Tibial nerve (tissue), 4 donors: ENCODE measurements around the gene GGA3. TPM values are rescaled to one million over a fixed set of nuclear protein-coding genes. Genes with fewer than 3 reads are reported as not detected.

Experiments used
- DNase-seq, 2 donors: peaks; one replicate each; pipeline ENCODE4 v3.0.0-alpha.2; 2019; ENCODE audit warnings: low spot score in 2 of 2
- H3K27ac ChIP-seq, 4 donors: fragments of 200-600 bp; sonication (generic) in 3 of 4; one replicate each; pipeline ENCODE4 v1.5.1; 2017 to 2019; ENCODE audit warnings: mild to moderate bottlenecking in 1 of 4
- H3K27me3 ChIP-seq, 2 donors: fragments of 200-600 bp; sonication (generic) in 1 of 2; one replicate each; pipeline versions ENCODE4 v1.5.1 to v1.6.0; 2017 to 2019
- H3K36me3 ChIP-seq, 3 donors: fragments of 200-600 bp; sonication (generic); one replicate each; pipeline ENCODE4 v1.5.1; 2018 to 2019
- H3K4me1 ChIP-seq, 4 donors: fragments of 200-600 bp; sonication (generic) in 3 of 4; one replicate each; pipeline ENCODE4 v1.5.1; 2017 to 2019
- H3K4me3 ChIP-seq, 4 donors: fragments of 200-600 bp; sonication (generic) in 3 of 4; one replicate each; pipeline ENCODE4 v1.5.1; 2017 to 2019; ENCODE audit warnings: mild to moderate bottlenecking in 1 of 4, moderate library complexity in 1 of 4
- H3K9me3 ChIP-seq, 4 donors: fragments of 200-600 bp; sonication (generic) in 3 of 4; one replicate each; pipeline ENCODE4 v1.5.1; 2017 to 2019
- EP300 ChIP-seq, 2 donors: sonication (generic); formaldehyde crosslinking; IDR thresholded peaks; one replicate each; pipeline ENCODE4 v1.6.1; 2017; ENCODE audit warnings: antibody characterized with exemption in 2 of 2, mild to moderate bottlenecking in 1 of 2
- POLR2A ChIP-seq, 2 donors: fragments of 450-650 bp; IDR thresholded peaks; one replicate each; pipeline ENCODE4 v1.6.1; 2017; ENCODE audit warnings: antibody characterized with exemption in 2 of 2, mild to moderate bottlenecking in 2 of 2, moderate library complexity in 2 of 2
- WGBS, 2 donors: methylation state at CpG; one replicate each; pipeline ENCODE4 v1.1.5; 2018; 5-methylcytosine and 5-hydroxymethylcytosine counted together
- total RNA-seq, 4 donors: library from RNA; depleted of rRNA; stranded (reverse); fragments of >200 nt; gene quantifications; one replicate each; pipeline ENCODE4 v1.1.0, GENCODE V29; 2016
- TF ChIP-seq, protein P1 (sequence below), 5 experiments: fragments of 200-600 bp in 3 of 5; fragments of 450-650 bp in 2 of 5; sonication (generic) in 3 of 5; IDR thresholded peaks; one replicate each; pipeline ENCODE4 v1.5.1; 2016 to 2019; ENCODE audit warnings: antibody characterized with exemption in 5 of 5, mild to moderate bottlenecking in 3 of 5, moderate library complexity in 2 of 5

Gene GGA3
- total RNA-seq, 4 donors from 2014 or later, result 45.5 to 66.0 (median 56.6) TPM

DNA sequence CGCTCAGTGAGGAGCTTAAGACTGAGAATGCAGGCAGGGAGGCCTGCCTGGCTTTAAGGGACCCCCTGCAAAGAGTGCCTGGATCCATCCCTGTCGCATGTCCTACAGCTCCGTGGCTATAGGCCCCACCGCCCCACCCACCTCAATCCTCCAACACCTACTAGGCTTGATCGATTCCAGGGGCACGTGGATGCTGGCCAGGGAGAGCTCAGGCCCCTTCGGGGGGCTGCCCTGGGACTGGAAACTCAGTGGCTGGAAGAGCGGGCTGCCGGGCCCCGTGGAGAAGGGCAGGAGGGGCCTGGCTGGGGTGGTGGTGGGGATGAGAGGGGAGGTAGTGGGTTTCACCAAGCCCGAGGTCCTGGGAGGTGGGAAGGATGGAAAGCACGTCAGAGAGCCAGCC is 22.2 kb downstream of the GGA3 start:
- H3K27me3 ChIP-seq, result no peaks in the 10 kb centered on the region
- DNase-seq, result no peak
- peaks cover 9 to 100% (median 49%) of the 10 kb centered on the region in 3 donors for H3K36me3 ChIP-seq
- WGBS, 2 donors, result 70 to 83% methylated on average over 9 to 12 of the region's 12 CpGs
- no peak overlapping the region for H3K4me3 ChIP-seq
- TF ChIP-seq, protein P1, sequence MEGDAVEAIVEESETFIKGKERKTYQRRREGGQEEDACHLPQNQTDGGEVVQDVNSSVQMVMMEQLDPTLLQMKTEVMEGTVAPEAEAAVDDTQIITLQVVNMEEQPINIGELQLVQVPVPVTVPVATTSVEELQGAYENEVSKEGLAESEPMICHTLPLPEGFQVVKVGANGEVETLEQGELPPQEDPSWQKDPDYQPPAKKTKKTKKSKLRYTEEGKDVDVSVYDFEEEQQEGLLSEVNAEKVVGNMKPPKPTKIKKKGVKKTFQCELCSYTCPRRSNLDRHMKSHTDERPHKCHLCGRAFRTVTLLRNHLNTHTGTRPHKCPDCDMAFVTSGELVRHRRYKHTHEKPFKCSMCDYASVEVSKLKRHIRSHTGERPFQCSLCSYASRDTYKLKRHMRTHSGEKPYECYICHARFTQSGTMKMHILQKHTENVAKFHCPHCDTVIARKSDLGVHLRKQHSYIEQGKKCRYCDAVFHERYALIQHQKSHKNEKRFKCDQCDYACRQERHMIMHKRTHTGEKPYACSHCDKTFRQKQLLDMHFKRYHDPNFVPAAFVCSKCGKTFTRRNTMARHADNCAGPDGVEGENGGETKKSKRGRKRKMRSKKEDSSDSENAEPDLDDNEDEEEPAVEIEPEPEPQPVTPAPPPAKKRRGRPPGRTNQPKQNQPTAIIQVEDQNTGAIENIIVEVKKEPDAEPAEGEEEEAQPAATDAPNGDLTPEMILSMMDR (IDR thresholded peaks at IDR 0.05), result no peak
- H3K27ac ChIP-seq, result peak overlapping the region in 1 of 4 donors; percentile 69
- no peaks in the 10 kb centered on the region for H3K9me3 ChIP-seq
- peaks cover 0 to 44% (median 8%) of the 10 kb centered on the region in 4 donors for H3K4me1 ChIP-seq

DNA sequence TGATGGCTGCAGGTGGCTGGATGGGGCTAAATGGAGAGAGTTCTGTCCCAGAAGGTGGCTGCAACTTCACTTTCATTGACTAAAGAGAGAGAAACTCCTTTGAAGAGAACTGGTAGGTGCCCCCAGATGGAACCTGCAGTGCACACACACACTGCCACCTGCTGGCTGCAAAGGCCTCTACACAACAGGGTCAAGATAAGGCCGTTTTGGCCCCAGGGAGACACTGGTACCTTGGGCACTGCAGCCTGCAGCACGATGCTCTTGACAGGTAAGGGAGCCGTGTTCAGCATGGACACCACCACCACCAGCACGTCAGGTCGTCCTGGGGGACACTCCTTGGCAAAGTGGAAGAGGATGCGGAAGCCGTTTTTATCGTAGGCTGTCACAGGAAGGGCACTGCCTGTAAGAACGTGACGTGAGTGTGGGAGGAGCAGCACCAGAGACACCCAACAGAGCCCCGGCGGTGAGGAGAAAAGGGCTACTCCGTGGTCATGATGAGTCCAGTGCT is 22.7 kb downstream of the GGA3 start:
- Histone ChIP-seq H3K27me3 (no peaks in the 10 kb centered on the region), H3K27ac (peak overlapping the region in 1 of 4 donors; percentile 69)
- no peak for DNase-seq

DNA sequence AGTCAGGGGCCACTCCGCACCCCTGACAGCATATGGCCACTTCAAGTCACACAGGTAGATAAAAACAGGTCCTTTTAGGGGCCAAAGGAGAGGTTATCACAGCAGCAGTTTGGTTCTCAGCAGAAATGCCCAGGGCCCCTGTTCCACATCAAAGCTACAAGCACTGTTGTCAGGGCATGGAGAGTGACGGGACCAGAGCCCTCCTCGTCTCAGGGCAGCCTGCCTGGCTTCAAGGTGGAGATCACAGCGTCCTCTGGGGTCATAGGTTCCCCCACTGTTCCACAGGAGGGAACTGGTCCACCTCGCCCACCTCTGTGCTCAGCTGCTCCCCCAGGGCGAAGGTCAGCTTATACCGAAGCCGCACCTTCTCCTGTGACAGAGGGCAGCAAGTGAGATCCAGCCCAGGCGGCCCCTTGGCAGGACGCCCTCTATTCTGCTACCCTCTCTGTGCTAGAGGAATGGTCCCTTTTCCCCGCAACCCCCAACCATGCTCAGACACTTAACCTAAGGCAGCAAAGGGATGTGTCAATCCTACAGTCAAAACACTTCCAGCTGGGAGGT is 23.3 kb downstream of the GGA3 start:
- peaks cover 9 to 98% (median 49%) of the 10 kb centered on the region in 3 donors for H3K36me3 ChIP-seq
- DNase-seq, result no peak
- H3K4me3 ChIP-seq, result no peak overlapping the region
- H3K27me3 ChIP-seq, result no peaks in the 10 kb centered on the region
- TF ChIP-seq POLR2A (IDR thresholded peaks at IDR 0.05), result no peak
- TF ChIP-seq, protein P1 (IDR thresholded peaks at IDR 0.05), result no peak
- no peak for TF ChIP-seq EP300 (IDR thresholded peaks at IDR 0.05)
- WGBS, 2 donors, result 77 to 86% methylated on average over 7 to 11 of the region's 11 CpGs
- peaks cover 0 to 44% (median 8%) of the 10 kb centered on the region in 4 donors for H3K4me1 ChIP-seq
- no peak overlapping the region for H3K27ac ChIP-seq
- no peaks in the 10 kb centered on the region for H3K9me3 ChIP-seq

More for the DNA sequence above, 22.7 kb downstream of the GGA3 start:
- Histone ChIP-seq H3K4me3 (no peak overlapping the region), H3K36me3 (peaks cover 9 to 100% (median 49%) of the 10 kb centered on the region in 3 donors), H3K4me1 (peaks cover 0 to 44% (median 8%) of the 10 kb centered on the region in 4 donors), H3K9me3 (no peaks in the 10 kb centered on the region)
- TF ChIP-seq, protein P1 (IDR thresholded peaks at IDR 0.05), result peak; percentile 75 to 81 (median 77)
- no peak for TF ChIP-seq EP300 (IDR thresholded peaks at IDR 0.05)
- WGBS, 2 donors, result 49 to 52% methylated on average over 13 of the region's 13 CpGs

DNA sequence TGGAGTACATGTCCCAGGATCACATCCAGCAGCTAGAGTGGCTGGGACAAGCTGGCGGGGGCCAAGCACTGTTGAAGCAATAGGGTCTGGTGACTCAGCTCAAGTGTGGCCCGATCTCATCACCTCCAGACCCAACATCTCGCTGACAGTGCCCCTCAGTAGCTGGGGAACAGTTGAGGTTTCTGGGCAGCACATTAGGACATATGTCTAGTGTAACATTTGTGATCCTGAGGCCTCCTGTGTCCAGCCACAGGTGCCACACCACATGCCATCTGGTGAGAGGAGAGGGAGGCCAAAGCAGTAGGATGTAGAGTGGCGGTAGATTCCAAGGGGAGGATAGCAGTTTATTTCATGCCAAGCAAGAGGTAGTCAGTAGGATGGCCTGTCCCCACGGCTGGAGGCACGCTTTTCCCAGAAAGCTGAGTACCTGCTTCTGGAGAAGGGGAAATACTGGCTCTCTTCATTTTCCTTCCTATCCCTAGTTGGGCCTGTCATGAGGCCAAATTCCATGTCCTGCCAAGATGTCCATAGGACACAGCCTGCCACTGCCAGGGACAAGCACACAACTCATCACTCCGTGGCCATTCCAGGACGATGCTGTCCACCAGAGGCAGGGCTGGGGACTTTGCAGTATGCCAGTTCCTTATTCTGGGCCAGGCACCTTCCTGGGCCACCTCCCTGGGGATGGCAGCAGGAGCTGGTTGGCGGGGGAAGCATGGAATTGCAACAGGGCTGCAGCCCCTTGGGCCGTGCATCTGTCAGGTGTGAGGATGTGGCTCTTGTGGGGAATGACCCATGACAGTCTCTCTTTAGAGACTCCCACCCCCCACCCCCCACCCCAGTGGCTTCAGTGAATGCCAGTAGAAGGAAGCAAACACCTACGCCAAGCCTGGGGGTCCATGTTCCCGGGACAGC is 24.0 kb downstream of the GGA3 start:
- no peak for DNase-seq
- Histone ChIP-seq H3K27ac (no peak overlapping the region), H3K36me3 (peaks cover 9 to 98% (median 56%) of the 10 kb centered on the region in 3 donors), H3K9me3 (no peaks in the 10 kb centered on the region), H3K4me1 (peaks cover 0 to 39% (median 8%) of the 10 kb centered on the region in 4 donors), H3K4me3 (no peak overlapping the region), H3K27me3 (no peaks in the 10 kb centered on the region)
- WGBS, 2 donors, result 79 to 81% methylated on average over 10 to 12 of the region's 12 CpGs
- TF ChIP-seq, protein P1 (IDR thresholded peaks at IDR 0.05), result no peak
- TF ChIP-seq EP300 (IDR thresholded peaks at IDR 0.05) (no peak), POLR2A (IDR thresholded peaks at IDR 0.05) (no peak)

DNA sequence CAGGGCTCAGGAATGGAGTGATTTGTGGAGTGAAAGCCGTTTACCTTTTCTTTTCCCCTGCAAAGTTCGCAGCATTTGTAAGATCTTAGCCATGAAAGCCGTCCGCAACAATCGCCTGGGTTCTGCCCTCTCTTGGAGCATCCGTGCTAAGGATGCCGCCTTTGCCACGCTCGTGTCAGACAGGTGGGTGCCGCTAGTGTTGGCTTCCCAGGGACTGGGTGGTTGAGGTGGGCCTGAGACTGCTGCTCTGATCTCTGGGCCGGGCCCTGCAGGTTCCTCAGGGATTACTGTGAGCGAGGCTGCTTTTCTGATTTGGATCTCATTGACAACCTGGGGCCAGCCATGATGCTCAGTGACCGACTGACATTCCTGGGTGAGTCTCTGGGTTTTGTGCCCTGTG is 28.6 kb downstream of the GGA3 start:
- no peaks in the 10 kb centered on the region for H3K4me1 ChIP-seq
- no peak for DNase-seq
- no peaks in the 10 kb centered on the region for H3K9me3 ChIP-seq
- no peak overlapping the region for H3K27ac ChIP-seq
- H3K4me3 ChIP-seq, result no peak overlapping the region
- peaks cover 1 to 98% (median 44%) of the 10 kb centered on the region in 3 donors for H3K36me3 ChIP-seq
- no peak for TF ChIP-seq EP300 (IDR thresholded peaks at IDR 0.05)
- TF ChIP-seq POLR2A (IDR thresholded peaks at IDR 0.05), result no peak
- TF ChIP-seq, protein P1 (IDR thresholded peaks at IDR 0.05), result no peak
- WGBS, 2 donors, result 92 to 95% methylated on average over 13 of the region's 13 CpGs
- no peaks in the 10 kb centered on the region for H3K27me3 ChIP-seq
